H1 (cell line): ENCODE data around the gene OR9G4. TPM values are rescaled to one million over a fixed set of nuclear protein-coding genes. Genes with fewer than 3 reads are reported as not detected.

Source experiments
- BRCA1 ChIP-seq: IDR thresholded peaks from 2 replicates; pipeline ENCODE4 v1.6.1; 2012; ENCODE audit warnings: low read depth, low read length, improper control_type of control experiment
- GABPA ChIP-seq: IDR thresholded peaks from 2 replicates; pipeline ENCODE4 v1.6.1; 2011; ENCODE audit warnings: mild to moderate bottlenecking, low read length, moderate library complexity, borderline replicate concordance; ENCODE audit not compliant: insufficient read depth
- TAF7 ChIP-seq: optimal IDR thresholded peaks from 2 replicates; pipeline ENCODE3; 2011; ENCODE audit warnings: low read depth, mild to moderate bottlenecking, inconsistent platforms, low read length, moderate library complexity, borderline replicate concordance
- TBP ChIP-seq: IDR thresholded peaks from 2 replicates; pipeline ENCODE4 v1.6.1; 2011; ENCODE audit warnings: low read depth, low read length, improper control_type of control experiment
- polyA plus RNA-seq, 7 experiments: library from polyadenylated mRNA; depleted of rRNA in 3 of 7; stranded (reverse) in 5 of 7; unstranded in 2 of 7; fragments of >200 nt in 5 of 7; fragments of 200-250 nt in 2 of 7; gene quantifications; 1 replicate in 5 of 7; 2 replicates in 1 of 7; 4 replicates in 1 of 7; pipeline versions ENCODE4 v1.2.1 to v1.2.3, GENCODE V29; 2011 to 2013; ENCODE audit warnings: missing spikeins in 2 of 7, mixed read lengths in 2 of 7
- total RNA-seq: library from RNA; stranded (reverse); fragmentation: NEBNext Ultra II Directional; extraction: Animal tissue kit (Norgen Biotek cat#: 25700); gene quantifications from 2 replicates; pipeline ENCODE4 v1.2.1, GENCODE V29; 2021
- TF ChIP-seq, protein P1 (sequence below): fragments of 300-600 bp; sonication (generic); IDR thresholded peaks from 2 replicates; pipeline ENCODE4 v1.7.1; 2012; ENCODE audit warnings: low read length, moderate library complexity, mild to moderate bottlenecking, inconsistent platforms; ENCODE audit not compliant: insufficient replicate concordance

OR9G4 gene
- total and polyA plus RNA-seq, 2 of the 8 experiments (the other 6 are each of a cell fraction or from before 2014, with no cell fraction given) = not detected

DNA sequence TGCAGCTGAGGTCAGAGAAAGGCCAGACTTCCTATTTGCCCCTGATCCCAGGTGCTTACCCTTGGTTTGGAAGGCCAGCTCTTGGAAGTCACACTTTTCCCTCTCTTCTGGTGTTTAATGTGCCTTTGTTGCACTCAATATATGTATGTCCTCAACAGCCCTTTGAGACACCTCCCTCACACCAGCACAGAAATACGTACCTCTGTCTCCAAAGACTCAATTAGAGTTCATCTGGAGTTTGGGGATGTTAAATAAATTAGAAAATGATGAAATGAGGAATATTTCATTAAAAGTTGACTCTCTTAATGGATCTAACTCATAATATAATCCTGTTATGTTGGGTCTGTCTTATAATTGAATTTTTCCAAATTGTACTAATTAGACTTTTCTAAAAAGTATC, at the start of gene OR9G4 (continued):
- TF ChIP-seq, protein P1, sequence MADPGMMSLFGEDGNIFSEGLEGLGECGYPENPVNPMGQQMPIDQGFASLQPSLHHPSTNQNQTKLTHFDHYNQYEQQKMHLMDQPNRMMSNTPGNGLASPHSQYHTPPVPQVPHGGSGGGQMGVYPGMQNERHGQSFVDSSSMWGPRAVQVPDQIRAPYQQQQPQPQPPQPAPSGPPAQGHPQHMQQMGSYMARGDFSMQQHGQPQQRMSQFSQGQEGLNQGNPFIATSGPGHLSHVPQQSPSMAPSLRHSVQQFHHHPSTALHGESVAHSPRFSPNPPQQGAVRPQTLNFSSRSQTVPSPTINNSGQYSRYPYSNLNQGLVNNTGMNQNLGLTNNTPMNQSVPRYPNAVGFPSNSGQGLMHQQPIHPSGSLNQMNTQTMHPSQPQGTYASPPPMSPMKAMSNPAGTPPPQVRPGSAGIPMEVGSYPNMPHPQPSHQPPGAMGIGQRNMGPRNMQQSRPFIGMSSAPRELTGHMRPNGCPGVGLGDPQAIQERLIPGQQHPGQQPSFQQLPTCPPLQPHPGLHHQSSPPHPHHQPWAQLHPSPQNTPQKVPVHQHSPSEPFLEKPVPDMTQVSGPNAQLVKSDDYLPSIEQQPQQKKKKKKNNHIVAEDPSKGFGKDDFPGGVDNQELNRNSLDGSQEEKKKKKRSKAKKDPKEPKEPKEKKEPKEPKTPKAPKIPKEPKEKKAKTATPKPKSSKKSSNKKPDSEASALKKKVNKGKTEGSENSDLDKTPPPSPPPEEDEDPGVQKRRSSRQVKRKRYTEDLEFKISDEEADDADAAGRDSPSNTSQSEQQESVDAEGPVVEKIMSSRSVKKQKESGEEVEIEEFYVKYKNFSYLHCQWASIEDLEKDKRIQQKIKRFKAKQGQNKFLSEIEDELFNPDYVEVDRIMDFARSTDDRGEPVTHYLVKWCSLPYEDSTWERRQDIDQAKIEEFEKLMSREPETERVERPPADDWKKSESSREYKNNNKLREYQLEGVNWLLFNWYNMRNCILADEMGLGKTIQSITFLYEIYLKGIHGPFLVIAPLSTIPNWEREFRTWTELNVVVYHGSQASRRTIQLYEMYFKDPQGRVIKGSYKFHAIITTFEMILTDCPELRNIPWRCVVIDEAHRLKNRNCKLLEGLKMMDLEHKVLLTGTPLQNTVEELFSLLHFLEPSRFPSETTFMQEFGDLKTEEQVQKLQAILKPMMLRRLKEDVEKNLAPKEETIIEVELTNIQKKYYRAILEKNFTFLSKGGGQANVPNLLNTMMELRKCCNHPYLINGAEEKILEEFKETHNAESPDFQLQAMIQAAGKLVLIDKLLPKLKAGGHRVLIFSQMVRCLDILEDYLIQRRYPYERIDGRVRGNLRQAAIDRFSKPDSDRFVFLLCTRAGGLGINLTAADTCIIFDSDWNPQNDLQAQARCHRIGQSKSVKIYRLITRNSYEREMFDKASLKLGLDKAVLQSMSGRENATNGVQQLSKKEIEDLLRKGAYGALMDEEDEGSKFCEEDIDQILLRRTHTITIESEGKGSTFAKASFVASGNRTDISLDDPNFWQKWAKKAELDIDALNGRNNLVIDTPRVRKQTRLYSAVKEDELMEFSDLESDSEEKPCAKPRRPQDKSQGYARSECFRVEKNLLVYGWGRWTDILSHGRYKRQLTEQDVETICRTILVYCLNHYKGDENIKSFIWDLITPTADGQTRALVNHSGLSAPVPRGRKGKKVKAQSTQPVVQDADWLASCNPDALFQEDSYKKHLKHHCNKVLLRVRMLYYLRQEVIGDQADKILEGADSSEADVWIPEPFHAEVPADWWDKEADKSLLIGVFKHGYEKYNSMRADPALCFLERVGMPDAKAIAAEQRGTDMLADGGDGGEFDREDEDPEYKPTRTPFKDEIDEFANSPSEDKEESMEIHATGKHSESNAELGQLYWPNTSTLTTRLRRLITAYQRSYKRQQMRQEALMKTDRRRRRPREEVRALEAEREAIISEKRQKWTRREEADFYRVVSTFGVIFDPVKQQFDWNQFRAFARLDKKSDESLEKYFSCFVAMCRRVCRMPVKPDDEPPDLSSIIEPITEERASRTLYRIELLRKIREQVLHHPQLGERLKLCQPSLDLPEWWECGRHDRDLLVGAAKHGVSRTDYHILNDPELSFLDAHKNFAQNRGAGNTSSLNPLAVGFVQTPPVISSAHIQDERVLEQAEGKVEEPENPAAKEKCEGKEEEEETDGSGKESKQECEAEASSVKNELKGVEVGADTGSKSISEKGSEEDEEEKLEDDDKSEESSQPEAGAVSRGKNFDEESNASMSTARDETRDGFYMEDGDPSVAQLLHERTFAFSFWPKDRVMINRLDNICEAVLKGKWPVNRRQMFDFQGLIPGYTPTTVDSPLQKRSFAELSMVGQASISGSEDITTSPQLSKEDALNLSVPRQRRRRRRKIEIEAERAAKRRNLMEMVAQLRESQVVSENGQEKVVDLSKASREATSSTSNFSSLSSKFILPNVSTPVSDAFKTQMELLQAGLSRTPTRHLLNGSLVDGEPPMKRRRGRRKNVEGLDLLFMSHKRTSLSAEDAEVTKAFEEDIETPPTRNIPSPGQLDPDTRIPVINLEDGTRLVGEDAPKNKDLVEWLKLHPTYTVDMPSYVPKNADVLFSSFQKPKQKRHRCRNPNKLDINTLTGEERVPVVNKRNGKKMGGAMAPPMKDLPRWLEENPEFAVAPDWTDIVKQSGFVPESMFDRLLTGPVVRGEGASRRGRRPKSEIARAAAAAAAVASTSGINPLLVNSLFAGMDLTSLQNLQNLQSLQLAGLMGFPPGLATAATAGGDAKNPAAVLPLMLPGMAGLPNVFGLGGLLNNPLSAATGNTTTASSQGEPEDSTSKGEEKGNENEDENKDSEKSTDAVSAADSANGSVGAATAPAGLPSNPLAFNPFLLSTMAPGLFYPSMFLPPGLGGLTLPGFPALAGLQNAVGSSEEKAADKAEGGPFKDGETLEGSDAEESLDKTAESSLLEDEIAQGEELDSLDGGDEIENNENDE = no peak
- no peak for TF ChIP-seq TBP
- TF ChIP-seq BRCA1 = no peak
- TF ChIP-seq GABPA = no peak
- TF ChIP-seq TAF7 = no peak
